Fibroblast of the conjunctiva (primary cell): Measurements from ENCODE around the gene SYNJ2.
A peak's percentile ranks its signal among the peaks of the same experiment; 100 is the strongest.

ENCODE experiments used
- DNase-seq: peaks from one replicate; pipeline ENCODE4 v3.0.0-alpha.2; 2010; ENCODE audit warnings: low read depth

The SYNJ2 gene

DNA sequence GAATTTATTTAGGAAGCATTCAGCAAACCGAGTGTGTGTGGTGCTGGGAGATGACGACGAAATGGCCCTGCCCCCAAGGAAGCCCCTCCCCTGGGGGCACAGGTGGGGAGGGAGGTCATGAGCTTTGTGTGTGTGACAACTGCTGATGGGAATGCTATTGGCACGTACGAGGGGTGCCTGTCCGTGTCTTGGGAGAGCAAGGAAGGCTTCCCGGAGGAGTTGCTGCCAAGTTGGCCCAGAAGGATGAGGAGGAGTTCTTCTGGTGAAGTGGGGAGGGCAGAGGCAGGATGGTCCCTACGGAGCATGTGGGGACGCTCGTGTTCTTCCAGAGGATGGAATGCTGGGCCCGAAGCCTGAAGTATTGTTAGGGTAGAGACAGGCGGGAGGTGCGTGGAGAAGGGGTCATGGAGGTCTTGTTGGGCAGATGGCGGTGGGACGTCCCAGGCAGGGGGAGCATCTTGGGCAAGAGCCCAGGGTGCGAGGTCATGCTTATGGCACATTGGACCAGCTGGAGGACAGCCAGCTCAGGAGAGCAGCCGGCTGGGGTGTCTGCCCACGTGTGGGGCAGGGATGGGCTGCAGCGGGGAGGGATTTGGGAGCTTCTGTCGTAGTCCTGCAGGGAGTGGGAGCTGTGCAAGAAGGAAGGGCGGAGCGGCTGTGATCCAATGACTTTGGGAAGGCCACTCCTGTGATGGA, 46.1 kb downstream of the SYNJ2 start:
- DNase-seq = no peak

DNA sequence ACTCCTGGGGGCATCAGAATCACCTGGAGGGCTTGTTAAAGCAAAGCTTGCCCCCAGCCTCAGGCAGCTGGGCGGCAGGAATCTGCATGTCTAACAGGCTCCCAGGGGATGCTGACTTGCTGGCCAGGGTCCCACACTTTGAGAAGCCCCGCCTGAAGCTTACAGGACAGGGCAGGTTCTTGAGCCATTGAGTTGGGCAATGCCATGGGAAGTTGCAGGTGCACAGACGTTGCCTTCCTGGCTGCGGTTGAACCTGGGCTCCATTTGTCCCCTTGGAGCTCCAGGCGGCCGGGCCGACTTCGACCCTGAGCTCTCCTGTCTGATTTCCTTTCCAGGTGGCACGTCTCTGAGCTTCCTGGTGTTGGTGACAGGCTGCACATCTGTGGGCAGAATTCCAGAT, 46.8 kb downstream of the SYNJ2 start:
- DNase-seq = no peak

GRCh38 chr6:158028876-158029275, 47.2 kb downstream of the SYNJ2 start:
- DNase-seq = no peak

DNA sequence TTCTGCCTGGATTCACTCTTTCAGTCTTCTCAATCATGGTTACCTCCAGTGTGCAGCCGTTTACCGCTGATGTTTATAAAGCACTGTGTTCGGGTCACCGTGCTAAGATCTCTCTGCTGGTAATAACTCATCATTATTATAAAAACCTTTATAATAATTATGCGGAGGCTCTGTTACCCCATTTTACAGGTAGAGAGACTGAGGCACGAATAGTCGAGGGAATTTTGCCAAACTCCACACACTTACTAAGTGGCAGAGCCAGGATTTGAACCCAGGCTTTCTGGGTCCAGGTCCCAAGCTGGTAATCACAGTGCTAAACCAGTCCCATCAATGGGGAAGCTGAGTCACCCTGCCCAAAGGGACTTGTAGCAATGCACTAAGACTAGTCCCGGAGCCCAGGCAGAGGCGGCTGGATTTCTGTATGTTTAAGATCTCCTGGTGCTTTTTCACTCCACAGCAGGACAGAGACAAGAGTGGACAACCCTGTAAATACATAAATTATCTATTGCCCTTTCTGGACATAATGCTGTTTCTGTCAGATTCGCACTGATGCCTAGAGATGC, 48.1 kb downstream of the SYNJ2 start:
- no peak for DNase-seq

GRCh38 chr6:158030380-158031300, 49.0 kb downstream of the SYNJ2 start:
- no peak for DNase-seq

GRCh38 chr6:158031381-158032353, 50.0 kb downstream of the SYNJ2 start:
- DNase-seq = no peak

DNA sequence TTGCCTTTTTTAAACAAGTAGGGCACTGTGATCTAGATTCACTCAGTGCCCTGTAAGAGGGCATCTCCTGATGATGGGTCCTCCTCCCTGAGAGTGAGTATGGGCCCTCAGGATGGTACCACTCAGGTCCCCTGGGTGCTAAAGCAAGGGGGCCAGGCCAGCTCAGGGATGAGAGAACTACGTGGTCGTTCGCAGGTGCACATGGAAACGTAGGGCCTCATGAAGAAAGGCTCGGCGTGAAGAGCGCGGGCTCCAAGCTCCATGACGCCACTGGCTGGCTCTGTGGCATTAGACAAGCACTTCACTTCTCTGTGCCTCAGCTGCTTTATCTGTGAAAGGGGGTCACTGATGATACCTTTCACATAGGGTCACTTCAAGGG, 50.7 kb downstream of the SYNJ2 start:
- DNase-seq = no peak

DNA sequence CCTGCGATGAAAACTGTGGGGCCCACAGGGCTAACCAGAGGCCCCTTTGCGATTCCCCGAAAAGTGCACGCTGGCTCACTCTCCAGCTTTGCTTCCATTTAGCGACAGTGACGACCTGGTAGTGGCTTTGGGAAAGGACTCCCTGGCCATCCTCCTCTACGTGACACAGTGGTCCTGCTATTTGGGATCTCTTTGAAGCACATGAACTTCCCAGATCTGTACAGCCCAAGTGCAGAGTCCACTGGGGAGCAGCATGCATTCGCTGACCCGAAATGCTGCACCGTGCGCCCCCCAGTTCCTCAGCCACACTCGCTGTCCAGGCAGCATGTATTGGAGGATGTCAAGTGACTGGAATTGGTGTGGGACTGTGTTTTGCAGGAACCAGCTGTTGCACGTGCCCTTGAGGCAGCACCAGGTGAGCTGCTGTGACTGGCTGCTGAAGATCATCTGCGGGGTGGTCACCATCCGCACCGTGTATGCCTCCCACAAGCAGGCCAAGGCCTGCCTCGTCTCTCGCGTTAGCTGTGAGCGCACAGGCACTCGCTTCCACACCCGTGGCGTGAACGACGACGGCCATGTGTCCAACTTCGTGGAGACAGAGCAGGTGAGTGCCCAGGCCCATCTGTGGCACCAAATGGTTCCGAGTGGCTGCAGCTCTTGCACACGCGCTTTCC, 51.6 kb downstream of the SYNJ2 start:
- no peak for DNase-seq

- DNase-seq = no peak
Observed at GRCh38 chr6:158033751-158034702, 52.4 kb downstream of the SYNJ2 start.

- no peak for DNase-seq
Observed at GRCh38 chr6:158036261-158036660, 54.6 kb downstream of the SYNJ2 start.

DNA sequence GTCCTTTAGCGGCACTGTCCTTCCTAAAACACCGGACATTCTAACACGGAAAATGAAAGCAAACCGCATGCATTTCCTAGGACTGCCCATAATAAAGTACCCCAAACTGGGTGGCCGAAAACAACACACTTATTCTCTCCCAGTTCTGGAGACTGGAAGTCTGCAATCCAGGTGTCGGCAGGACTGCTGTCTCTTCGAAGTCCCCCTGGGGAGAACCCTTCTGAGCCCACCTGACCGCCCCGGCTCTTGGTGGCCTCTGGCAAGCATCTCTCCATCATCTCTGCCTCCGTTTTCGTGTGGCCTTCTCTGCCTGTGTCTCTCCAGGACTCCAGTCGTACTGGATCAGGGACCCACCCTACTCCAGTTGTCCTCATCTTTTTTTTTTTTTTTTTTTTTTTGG, 55.4 kb downstream of the SYNJ2 start:
- DNase-seq = no peak

DNA sequence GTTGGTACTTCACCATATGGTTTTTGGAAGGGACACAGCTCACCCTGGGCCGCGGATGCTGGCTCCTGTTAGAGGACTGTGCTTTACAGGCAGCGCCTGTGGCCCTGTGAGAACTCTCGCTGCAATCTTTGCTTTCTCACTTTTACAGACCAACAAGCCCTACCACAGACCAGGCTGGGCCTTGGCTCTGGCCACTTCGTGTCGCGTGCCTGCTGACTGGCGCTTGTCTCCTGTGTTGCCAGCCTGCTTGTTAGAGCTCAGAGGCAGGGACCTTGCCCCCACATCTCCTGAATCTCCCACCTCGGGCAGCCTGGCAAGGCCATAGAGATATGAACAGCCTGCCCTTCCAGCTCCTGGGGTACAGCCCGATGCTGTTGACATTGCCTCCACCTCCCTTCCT, 56.1 kb downstream of the SYNJ2 start:
- no peak for DNase-seq

GRCh38 chr6:158038291-158039177, 56.9 kb downstream of the SYNJ2 start:
- DNase-seq = no peak

DNA sequence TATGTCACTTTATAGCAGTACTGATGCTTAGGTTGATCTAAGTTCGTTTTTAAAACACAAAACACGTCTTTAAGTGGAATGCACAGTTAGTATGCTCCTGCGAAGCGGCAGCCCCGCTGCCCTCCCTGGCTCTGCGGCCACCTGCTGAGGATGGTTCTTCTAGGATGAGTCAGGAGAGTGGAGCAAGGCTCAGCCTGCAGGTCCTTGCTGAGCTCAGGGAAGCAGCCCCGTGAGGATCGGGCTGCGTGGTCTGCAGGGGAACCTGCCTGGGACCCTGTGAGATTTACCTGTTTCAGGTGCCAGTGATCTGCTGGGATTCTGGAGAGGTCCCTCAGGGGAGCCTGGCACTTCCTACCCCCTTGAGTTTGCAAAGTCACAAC, 57.5 kb downstream of the SYNJ2 start:
- DNase-seq = no peak

- no peak for DNase-seq
Observed at GRCh38 chr6:158039571-158040050, 57.9 kb downstream of the SYNJ2 start.

- peak; percentile 72 for DNase-seq
Observed at GRCh38 chr6:158040051-158040803, 58.6 kb downstream of the SYNJ2 start.

DNA sequence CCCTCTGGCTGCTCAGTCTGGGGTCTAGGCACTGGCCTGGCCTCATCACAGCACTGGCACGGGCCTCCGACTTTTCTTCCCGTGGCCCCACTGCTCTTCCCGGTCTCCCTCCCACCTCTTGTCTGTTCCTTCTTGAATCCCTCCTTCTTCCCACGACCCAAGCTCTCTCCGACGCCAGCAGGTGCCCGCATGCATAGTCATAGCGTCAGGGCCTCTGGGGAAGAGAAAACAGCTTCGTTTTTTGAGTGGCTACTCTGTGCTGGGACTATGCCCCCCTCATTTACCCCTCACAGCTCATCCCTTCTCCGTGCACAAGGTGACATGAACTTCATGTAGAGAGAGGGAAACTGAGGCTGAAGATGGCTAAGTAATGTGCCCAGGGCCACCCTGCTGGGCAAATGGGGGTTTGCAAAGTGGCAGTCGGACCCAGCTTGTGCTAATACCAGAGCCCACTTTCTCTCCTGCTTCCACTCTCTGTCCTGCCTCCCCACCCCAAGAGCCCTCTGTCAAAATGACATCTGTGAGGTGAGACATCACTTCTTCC, 59.2 kb downstream of the SYNJ2 start:
- DNase-seq = no peak

DNA sequence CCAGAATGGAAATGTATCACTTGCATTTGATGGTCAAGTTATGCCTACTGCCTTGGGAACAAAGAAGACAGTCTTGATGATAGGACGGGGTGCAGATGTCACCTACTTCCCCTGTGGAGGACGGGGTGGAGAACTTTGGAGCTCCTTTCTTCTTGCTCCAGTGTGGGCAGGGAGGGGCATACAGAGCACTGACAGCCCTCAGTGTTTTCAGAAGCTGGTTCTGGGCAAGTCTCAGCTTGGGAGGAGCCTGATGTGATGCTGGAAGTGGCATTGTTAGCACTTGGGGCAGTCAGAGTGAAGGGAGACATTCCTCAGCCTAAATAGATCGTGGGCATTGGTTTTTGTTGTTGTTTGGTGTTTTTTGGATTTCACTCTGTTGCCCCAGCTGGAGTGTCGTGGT, 59.7 kb downstream of the SYNJ2 start:
- DNase-seq = no peak
